AG10803 (cell line): ENCODE data around the gene CREBBP.

ENCODE experiments used
- DNase-seq: peaks from one replicate; pipeline ENCODE4 v3.0.0; 2010; ENCODE audit warnings: low read depth
- H3K4me3 ChIP-seq: 2 replicates; pipeline ENCODE4 v1.5.1; 2011; ENCODE audit warnings: mild to moderate bottlenecking, low read length, control low read depth
- TF ChIP-seq, protein P1 (sequence below): conservative IDR thresholded peaks from 2 replicates; pipeline ENCODE4 v1.5.1; 2011; ENCODE audit warnings: mild to moderate bottlenecking, low read length, control low read depth, inconsistent platforms

Gene CREBBP

DNA sequence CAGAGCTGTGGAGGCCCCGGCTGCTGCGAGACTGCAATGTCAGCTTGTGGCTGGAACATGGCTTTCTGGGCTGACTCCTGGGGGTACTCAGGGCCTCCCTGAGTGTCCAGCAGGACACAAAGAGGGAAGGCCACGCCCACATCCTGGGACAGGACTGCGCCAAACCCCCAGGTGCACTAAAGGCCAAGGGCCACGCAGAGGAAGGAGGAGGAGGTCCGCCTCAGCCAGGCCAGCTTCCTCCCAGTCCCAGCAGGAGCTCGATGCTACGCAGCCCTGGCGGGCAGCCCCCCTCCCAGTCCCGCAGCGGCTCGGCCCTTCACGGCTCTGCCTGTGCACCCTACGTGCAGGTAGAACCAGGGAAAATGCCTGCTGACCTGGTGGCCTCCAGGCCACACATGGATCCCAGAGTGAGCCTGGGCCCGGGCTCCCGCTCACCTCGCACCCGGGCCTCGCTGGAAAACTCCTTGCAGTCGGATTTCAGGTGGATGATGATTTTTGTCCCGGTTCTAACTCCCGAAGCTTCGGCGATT, 204.8 kb downstream of the CREBBP start:
- no peak for DNase-seq
- TF ChIP-seq, protein P1, sequence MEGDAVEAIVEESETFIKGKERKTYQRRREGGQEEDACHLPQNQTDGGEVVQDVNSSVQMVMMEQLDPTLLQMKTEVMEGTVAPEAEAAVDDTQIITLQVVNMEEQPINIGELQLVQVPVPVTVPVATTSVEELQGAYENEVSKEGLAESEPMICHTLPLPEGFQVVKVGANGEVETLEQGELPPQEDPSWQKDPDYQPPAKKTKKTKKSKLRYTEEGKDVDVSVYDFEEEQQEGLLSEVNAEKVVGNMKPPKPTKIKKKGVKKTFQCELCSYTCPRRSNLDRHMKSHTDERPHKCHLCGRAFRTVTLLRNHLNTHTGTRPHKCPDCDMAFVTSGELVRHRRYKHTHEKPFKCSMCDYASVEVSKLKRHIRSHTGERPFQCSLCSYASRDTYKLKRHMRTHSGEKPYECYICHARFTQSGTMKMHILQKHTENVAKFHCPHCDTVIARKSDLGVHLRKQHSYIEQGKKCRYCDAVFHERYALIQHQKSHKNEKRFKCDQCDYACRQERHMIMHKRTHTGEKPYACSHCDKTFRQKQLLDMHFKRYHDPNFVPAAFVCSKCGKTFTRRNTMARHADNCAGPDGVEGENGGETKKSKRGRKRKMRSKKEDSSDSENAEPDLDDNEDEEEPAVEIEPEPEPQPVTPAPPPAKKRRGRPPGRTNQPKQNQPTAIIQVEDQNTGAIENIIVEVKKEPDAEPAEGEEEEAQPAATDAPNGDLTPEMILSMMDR: no peak
- H3K4me3 ChIP-seq: no peak overlapping the region
